ENCODE measurements around the gene C17orf67. TPM values are rescaled to one million over a fixed set of nuclear protein-coding genes. Genes with fewer than 3 reads are reported as not detected.

C17orf67 gene
- total and polyA plus RNA-seq, 5 donors from 2014 or later = 1.5 to 6.2 (median 2.2) TPM

GRCh38 chr17:56812901-56813388, 20.8 kb downstream of the C17orf67 start:
- Mint-ChIP-seq H3K27ac (no peak overlapping the region), H3K9me3 (no peaks in the 10 kb centered on the region), H3K36me3 (peaks cover 21% of the 10 kb centered on the region), H3K27me3 (no peaks in the 10 kb centered on the region), H3K4me3 (no peak overlapping the region), H3K4me1 (peaks cover 0 to 3% (median 0%) of the 10 kb centered on the region in 4 donors)
- H3K9me3 ChIP-seq (ENCODE audit: control insufficient read depth in 2 of 2, low read length in 2 of 2) = no peaks in the 10 kb centered on the region
- H3K4me3 ChIP-seq (ENCODE audit: low read depth, low read length) = no peak overlapping the region
- DNase-seq (no peak), ATAC-seq (ENCODE audit: low read depth in 2 of 2) (no peak)
- H3K4me1 ChIP-seq (ENCODE audit: control insufficient read depth, insufficient read depth, low read length, poor library complexity, severe bottlenecking) = no peaks in the 10 kb centered on the region
- H3K27me3 ChIP-seq (ENCODE audit: control insufficient read depth, insufficient read depth, low read length) = no peaks in the 10 kb centered on the region
- no peak overlapping the region for H3K27ac ChIP-seq (ENCODE audit: insufficient read depth, low read length, poor library complexity, severe bottlenecking)
- H3K36me3 ChIP-seq (ENCODE audit: control insufficient read depth, insufficient read depth, low read length) = no peaks in the 10 kb centered on the region

- Mint-ChIP-seq H3K4me1 (peaks cover 0 to 3% (median 0%) of the 10 kb centered on the region in 4 donors), H3K27me3 (no peaks in the 10 kb centered on the region), H3K36me3 (peaks cover 28% of the 10 kb centered on the region), H3K27ac (peak overlapping the region in 1 of 3 donors; percentile 20), H3K4me3 (no peak overlapping the region), H3K9me3 (no peaks in the 10 kb centered on the region)
- Histone ChIP-seq H3K4me3 (ENCODE audit: low read depth, low read length) (no peak overlapping the region), H3K4me1 (ENCODE audit: control insufficient read depth, insufficient read depth, low read length, poor library complexity, severe bottlenecking) (no peaks in the 10 kb centered on the region), H3K27ac (ENCODE audit: insufficient read depth, low read length, poor library complexity, severe bottlenecking) (no peak overlapping the region), H3K36me3 (ENCODE audit: control insufficient read depth, insufficient read depth, low read length) (no peaks in the 10 kb centered on the region), H3K27me3 (ENCODE audit: control insufficient read depth, insufficient read depth, low read length) (no peaks in the 10 kb centered on the region), H3K9me3 (ENCODE audit: control insufficient read depth in 2 of 2, low read length in 2 of 2) (no peaks in the 10 kb centered on the region)
- ATAC-seq (ENCODE audit: low read depth in 2 of 2) (no peak), DNase-seq (no peak)
Measured at GRCh38 chr17:56810891-56811775, 22.6 kb downstream of the C17orf67 start.

- Mint-ChIP-seq H3K9me3 (no peaks in the 10 kb centered on the region), H3K27ac (no peak overlapping the region), H3K4me1 (peaks cover 0 to 3% (median 0%) of the 10 kb centered on the region in 4 donors), H3K4me3 (no peak overlapping the region), H3K36me3 (peaks cover 28% of the 10 kb centered on the region), H3K27me3 (no peaks in the 10 kb centered on the region)
- Histone ChIP-seq H3K4me1 (ENCODE audit: control insufficient read depth, insufficient read depth, low read length, poor library complexity, severe bottlenecking) (no peaks in the 10 kb centered on the region), H3K27ac (ENCODE audit: insufficient read depth, low read length, poor library complexity, severe bottlenecking) (no peak overlapping the region), H3K27me3 (ENCODE audit: control insufficient read depth, insufficient read depth, low read length) (no peaks in the 10 kb centered on the region), H3K36me3 (ENCODE audit: control insufficient read depth, insufficient read depth, low read length) (no peaks in the 10 kb centered on the region), H3K9me3 (ENCODE audit: control insufficient read depth in 2 of 2, low read length in 2 of 2) (no peaks in the 10 kb centered on the region), H3K4me3 (ENCODE audit: low read depth, low read length) (no peak overlapping the region)
- ATAC-seq (ENCODE audit: low read depth in 2 of 2) (no peak), DNase-seq (no peak)
Measured at GRCh38 chr17:56810343-56810742, 23.4 kb downstream of the C17orf67 start.

- Mint-ChIP-seq H3K4me3 (no peak overlapping the region), H3K27me3 (no peaks in the 10 kb centered on the region), H3K27ac (no peak overlapping the region), H3K4me1 (peaks cover 0 to 3% (median 0%) of the 10 kb centered on the region in 4 donors), H3K9me3 (no peaks in the 10 kb centered on the region), H3K36me3 (peaks cover 24% of the 10 kb centered on the region)
- no peaks in the 10 kb centered on the region for H3K27me3 ChIP-seq (ENCODE audit: control insufficient read depth, insufficient read depth, low read length)
- no peaks in the 10 kb centered on the region for H3K9me3 ChIP-seq (ENCODE audit: control insufficient read depth in 2 of 2, low read length in 2 of 2)
- ATAC-seq (ENCODE audit: low read depth in 2 of 2) (no peak), DNase-seq (no peak)
- no peaks in the 10 kb centered on the region for H3K4me1 ChIP-seq (ENCODE audit: control insufficient read depth, insufficient read depth, low read length, poor library complexity, severe bottlenecking)
- no peak overlapping the region for H3K4me3 ChIP-seq (ENCODE audit: low read depth, low read length)
- no peaks in the 10 kb centered on the region for H3K36me3 ChIP-seq (ENCODE audit: control insufficient read depth, insufficient read depth, low read length)
- H3K27ac ChIP-seq (ENCODE audit: insufficient read depth, low read length, poor library complexity, severe bottlenecking) = no peak overlapping the region
Measured at GRCh38 chr17:56809820-56810179, 23.9 kb downstream of the C17orf67 start.

DNA sequence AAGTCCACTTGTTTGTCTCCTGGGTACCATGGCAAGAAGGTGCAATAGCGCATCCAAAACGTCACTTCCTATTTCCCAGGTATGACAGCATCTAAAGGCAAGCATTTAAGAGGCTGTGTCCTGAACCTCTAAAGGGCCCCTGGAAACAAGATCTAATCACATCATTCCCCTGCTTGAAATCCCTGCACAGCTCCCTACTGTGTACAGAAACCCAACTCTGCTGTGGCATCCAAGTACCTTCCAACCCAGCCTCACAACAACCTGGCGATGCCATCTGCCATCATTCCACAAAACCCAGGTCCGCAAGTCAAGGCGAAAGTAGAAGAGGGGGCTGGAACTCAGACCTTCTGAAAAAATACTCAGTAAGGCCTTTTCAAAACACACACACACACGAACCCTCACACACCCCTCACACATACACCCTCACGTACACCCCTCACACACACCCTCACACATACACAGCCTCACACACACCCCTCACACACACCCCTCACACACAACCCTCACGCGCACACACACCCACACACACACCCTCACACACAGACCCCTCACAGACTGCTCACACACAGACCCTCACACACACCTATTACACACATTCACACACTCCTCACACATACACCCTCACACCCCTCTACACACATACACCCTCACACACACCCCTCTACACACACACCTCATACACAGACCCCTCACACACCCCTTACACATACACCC, 24.5 kb downstream of the C17orf67 start:
- no peaks in the 10 kb centered on the region for H3K27me3 ChIP-seq (ENCODE audit: control insufficient read depth, insufficient read depth, low read length)
- no peaks in the 10 kb centered on the region for H3K4me1 ChIP-seq (ENCODE audit: control insufficient read depth, insufficient read depth, low read length, poor library complexity, severe bottlenecking)
- no peak overlapping the region for H3K27ac ChIP-seq (ENCODE audit: insufficient read depth, low read length, poor library complexity, severe bottlenecking)
- no peaks in the 10 kb centered on the region for H3K27me3 Mint-ChIP-seq
- peaks cover 21% of the 10 kb centered on the region for H3K36me3 Mint-ChIP-seq
- no peaks in the 10 kb centered on the region for H3K9me3 Mint-ChIP-seq
- ATAC-seq (ENCODE audit: low read depth in 2 of 2) (no peak), DNase-seq (no peak)
- no peak overlapping the region for H3K4me3 ChIP-seq (ENCODE audit: low read depth, low read length)
- H3K9me3 ChIP-seq (ENCODE audit: control insufficient read depth in 2 of 2, low read length in 2 of 2) = no peaks in the 10 kb centered on the region
- no peak overlapping the region for H3K4me3 Mint-ChIP-seq
- H3K27ac Mint-ChIP-seq = no peak overlapping the region
- H3K36me3 ChIP-seq (ENCODE audit: control insufficient read depth, insufficient read depth, low read length) = no peaks in the 10 kb centered on the region
- H3K4me1 Mint-ChIP-seq = peaks cover 0 to 3% (median 0%) of the 10 kb centered on the region in 4 donors

DNA sequence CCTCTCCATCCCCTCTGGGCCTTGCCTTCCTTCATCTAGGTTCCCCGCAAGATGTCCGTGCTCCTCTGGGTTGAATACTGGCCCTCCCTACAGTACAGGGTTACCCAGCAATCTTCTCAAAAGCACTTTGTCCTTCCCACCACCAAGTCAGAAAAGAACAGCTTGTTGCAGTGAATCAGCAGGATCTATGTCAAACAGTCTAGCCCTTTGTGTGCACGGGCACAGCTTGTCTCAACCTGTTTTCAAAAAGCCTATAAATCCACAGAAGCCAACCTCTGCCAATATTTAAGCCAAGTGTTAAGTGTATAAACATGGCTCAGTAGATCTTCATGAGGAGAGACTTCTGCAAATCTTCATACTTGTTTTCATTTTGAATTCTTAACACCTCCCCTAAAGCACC, 25.2 kb downstream of the C17orf67 start:
- peaks cover 23% of the 10 kb centered on the region for H3K36me3 Mint-ChIP-seq
- DNase-seq = no peak

GRCh38 chr17:56807723-56808122, 26.0 kb downstream of the C17orf67 start:
- H3K27me3 Mint-ChIP-seq = no peaks in the 10 kb centered on the region
- Histone ChIP-seq H3K4me3 (ENCODE audit: low read depth, low read length) (no peak overlapping the region), H3K36me3 (ENCODE audit: control insufficient read depth, insufficient read depth, low read length) (no peaks in the 10 kb centered on the region), H3K4me1 (ENCODE audit: control insufficient read depth, insufficient read depth, low read length, poor library complexity, severe bottlenecking) (no peaks in the 10 kb centered on the region), H3K27ac (ENCODE audit: insufficient read depth, low read length, poor library complexity, severe bottlenecking) (no peak overlapping the region), H3K9me3 (ENCODE audit: control insufficient read depth in 2 of 2, low read length in 2 of 2) (no peaks in the 10 kb centered on the region), H3K27me3 (ENCODE audit: control insufficient read depth, insufficient read depth, low read length) (no peaks in the 10 kb centered on the region)
- ATAC-seq (ENCODE audit: low read depth in 2 of 2) = no peak
- H3K27ac Mint-ChIP-seq = peak overlapping the region in 1 of 3 donors; percentile 15
- no peak overlapping the region for H3K4me3 Mint-ChIP-seq
- no peaks in the 10 kb centered on the region for H3K4me1 Mint-ChIP-seq
- H3K36me3 Mint-ChIP-seq = peaks cover 24% of the 10 kb centered on the region
- H3K9me3 Mint-ChIP-seq = no peaks in the 10 kb centered on the region
- no peak for DNase-seq

More for the DNA sequence above, 25.2 kb downstream of the C17orf67 start:
- Histone ChIP-seq H3K27me3 (ENCODE audit: control insufficient read depth, insufficient read depth, low read length) (no peaks in the 10 kb centered on the region), H3K36me3 (ENCODE audit: control insufficient read depth, insufficient read depth, low read length) (no peaks in the 10 kb centered on the region), H3K9me3 (ENCODE audit: control insufficient read depth in 2 of 2, low read length in 2 of 2) (no peaks in the 10 kb centered on the region), H3K27ac (ENCODE audit: insufficient read depth, low read length, poor library complexity, severe bottlenecking) (no peak overlapping the region), H3K4me1 (ENCODE audit: control insufficient read depth, insufficient read depth, low read length, poor library complexity, severe bottlenecking) (no peaks in the 10 kb centered on the region), H3K4me3 (ENCODE audit: low read depth, low read length) (no peak overlapping the region)
- no peak overlapping the region for H3K27ac Mint-ChIP-seq
- H3K4me3 Mint-ChIP-seq = no peak overlapping the region
- no peaks in the 10 kb centered on the region for H3K27me3 Mint-ChIP-seq
- no peaks in the 10 kb centered on the region for H3K9me3 Mint-ChIP-seq
- ATAC-seq (ENCODE audit: low read depth in 2 of 2) = no peak
- peaks cover 0 to 3% (median 0%) of the 10 kb centered on the region in 4 donors for H3K4me1 Mint-ChIP-seq

All from CD4-positive, CD25-positive, alpha-beta regulatory T cell (primary cell).